HG03064 (cell line): ENCODE measurements around the gene METTL4.
"Not testable (repeated sequence)": the region's sequence is repeated elsewhere in the genome, so short reads cannot be mapped to it uniquely, and the experiment has no call there.

Source experiments
- ATAC-seq: cut with Tn5 transposase; IDR thresholded peaks from one replicate; pipeline ENCODE4 v1.9.1; 2021; ENCODE audit warnings: low read depth; ENCODE audit not compliant: unreplicated experiment

Gene METTL4

DNA sequence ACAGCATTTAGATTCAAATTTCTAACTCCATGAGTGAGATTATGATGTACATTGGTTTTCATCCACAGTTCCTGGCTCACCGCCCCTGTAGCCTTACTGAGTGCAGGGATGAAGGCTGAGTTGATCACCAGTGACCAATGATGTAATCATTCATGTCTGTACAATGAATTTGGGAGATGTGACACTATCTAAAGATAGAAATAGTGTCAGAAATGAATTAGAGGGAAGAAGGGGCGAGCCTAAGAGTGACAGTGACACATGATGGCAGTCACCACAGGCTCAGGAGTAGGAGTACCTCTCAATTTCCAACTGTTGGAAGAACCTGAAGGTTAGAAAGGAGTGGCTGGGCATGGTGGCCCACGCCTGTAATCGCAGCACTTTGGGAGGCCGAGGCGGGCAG is 3.2 kb downstream of the METTL4 start:
- no peak for ATAC-seq

DNA sequence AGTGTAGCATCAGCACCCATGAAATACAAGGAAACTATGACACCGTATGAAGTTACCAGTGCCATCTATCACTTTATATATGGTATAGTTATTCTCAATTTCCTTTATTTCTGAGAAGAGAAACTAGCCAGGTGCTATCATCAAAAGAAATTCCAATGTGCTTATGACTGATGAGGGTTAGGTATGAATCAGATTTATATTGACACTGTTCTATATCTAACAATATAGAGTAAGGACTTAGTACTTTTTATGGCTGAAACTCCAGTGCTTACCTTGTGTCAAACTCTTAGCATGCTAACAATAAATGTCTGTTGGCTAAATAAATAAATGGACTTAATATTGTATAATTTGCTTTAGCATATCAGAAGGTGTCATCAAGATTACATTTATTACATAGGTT is 6.9 kb downstream of the METTL4 start:
- ATAC-seq, result no peak

GRCh38 chr18:2559249-2559648 is 12.1 kb downstream of the METTL4 start:
- no peak for ATAC-seq

- ATAC-seq, result no peak
These were observed 13.8 kb downstream of the METTL4 start for GRCh38 chr18:2557536-2557935.

DNA sequence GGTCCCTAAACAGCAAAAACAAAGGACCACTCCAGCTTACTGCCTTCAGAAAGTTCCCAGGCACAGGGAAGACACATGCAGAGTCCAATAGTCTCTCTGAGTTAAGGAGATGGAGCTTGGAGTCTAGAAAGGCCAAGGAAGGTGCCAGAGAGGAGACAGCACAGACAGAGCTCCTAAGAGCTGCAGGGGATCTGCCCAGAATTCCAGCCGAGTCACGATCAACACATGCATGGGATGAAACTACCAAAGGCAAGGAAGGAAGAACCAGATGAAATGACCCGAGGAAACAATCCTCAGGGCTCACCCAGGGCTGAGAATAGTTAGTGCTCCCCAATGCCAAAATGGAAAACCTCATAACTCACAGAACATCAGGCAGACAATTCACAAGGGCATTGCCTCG is 15.4 kb downstream of the METTL4 start:
- ATAC-seq, result no peak

- ATAC-seq, result no peak
These were observed 16.6 kb downstream of the METTL4 start for GRCh38 chr18:2554696-2555095.

- ATAC-seq, result no peak
These were observed 19.9 kb downstream of the METTL4 start for GRCh38 chr18:2551425-2551824.

GRCh38 chr18:2549462-2549861 is 21.8 kb downstream of the METTL4 start:
- no peak for ATAC-seq

- ATAC-seq, result no peak
These were observed 23.7 kb downstream of the METTL4 start for GRCh38 chr18:2547477-2548087.

- no peak for ATAC-seq
These were observed 26.1 kb downstream of the METTL4 start for GRCh38 chr18:2545155-2545554.

DNA sequence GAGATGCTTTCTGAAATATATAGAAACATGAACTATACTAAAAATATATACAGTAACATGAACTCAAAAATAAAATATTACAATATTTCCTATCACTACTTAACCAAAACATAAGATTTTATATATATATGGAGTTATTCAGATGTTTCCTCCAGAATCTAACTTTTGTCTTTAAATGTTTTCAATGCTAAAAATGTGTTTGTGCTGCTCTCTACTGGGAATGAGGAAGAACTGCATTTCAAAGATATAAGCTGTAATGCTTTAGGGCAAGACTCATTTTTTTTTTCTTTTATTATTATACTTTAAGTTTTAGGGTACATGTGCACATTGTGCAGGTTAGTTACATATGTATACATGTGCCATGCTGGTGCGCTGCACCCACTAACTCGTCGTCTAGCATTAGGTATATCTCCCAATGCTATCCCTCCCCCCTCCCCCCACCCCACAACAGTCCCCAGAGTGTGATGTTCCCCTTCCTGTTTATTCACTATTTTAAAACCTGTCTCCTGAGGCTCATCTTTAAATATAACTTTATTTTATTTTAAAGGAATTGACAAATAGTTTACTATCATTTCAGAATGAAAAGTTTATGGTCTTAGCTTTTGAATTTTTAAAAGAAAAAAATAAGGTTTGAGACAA is 29.3 kb downstream of the METTL4 start:
- not testable (repeated sequence) for ATAC-seq

- no peak for ATAC-seq
These were observed 30.7 kb downstream of the METTL4 start for GRCh38 chr18:2540575-2540974.

- ATAC-seq, result no peak
These were observed 32.5 kb downstream of the METTL4 start for GRCh38 chr18:2538844-2539243.

DNA sequence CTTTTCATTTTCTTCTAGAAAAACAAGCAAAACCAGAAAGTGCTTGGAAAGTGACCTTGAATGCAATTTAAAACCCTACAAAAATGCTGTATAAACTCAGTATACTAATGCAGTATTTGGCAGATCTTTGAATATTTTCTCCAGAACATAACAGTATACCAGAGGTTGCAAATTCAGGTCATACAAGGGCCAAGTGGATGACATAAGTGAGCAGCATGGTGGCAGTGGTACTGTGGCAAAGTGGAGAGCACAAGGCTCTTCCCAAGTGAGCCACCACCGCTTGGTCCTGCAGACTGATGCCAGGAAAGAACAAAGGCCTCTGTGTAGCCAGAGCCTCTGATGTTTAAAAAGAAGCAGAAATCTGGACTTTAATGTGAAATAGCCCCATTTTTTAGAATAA is 33.1 kb downstream of the METTL4 start:
- ATAC-seq, result no peak

DNA sequence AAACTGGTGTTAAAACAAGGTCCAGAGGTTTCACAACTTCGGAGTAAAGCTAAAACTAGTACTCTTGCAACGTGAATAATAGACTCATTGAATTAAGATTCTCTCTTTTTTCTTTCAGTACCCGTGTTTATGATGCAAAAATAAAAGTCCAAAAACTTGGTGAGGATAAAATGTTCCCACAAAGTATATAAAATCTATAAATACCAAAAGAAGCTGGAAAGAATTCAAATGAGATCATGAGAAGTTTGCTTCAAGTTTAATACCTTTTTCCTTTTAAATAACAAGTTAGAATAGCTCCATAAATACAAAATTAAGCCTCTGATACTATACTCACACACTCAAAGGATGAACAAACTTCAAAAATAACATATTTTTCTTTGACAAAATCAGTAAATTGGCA is 34.0 kb downstream of the METTL4 start:
- ATAC-seq, result no peak

DNA sequence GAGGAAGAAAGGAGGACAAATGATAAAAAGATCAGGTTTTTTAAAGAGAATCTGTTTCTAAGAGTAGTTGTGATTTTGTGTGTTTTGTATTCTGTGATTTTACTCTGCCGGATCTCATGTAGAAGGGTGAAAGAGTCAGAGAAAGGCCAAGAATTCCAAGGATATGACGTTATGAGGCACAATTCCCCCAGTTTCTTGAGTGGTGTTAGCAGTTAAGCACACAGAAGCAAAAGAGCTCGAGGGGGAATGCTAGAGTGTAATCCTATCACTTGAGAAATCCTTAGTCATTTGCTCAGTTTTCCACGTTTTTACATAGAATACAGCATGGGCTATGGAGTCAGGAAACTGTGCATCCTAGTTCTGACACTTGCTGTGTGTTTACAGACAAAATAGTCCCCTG is 34.8 kb downstream of the METTL4 start:
- ATAC-seq, result no peak

- ATAC-seq, result no peak
These were observed 35.2 kb downstream of the METTL4 start for GRCh38 chr18:2536063-2536462.

DNA sequence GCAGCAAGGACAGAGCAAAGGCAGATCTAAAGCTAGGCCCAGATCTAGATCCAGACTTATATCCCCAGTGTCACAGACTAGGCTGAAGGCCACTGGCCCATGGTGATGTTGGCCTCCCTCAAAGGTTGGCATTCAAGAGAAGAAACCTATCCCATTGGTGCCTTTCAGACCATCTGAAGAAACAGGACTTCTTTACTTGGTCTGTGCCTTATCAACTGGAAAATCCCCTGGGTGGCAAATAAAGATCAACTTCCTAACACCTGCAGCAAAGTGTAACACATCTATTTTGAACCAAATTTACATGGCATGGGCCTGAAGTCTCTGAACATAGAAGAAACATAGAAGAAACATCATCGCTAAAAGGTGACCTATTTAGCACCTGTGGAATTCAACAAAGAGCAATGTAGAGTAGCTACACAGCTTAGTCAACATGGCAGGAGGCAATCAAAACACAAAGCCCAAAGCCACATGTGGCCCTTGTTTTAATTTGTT is 35.8 kb downstream of the METTL4 start:
- ATAC-seq, result no peak

DNA sequence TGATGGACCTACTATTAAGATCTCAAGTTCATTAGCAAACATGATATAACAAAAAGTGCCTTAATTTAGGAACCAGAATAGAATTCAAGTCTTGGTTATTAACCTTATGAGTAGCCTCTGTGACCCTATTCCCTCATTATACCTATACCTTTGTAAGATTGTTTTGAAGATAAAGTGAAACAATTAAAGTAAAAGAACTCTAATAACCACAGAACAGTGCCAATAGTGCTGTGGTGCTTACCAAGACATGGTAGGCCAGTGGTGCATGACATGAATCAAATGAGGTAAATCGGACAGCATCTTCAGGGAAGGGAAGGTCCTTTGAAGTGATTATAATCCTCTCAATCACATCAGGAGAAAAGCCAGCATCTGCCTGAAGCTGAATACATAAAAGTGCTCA is 36.4 kb downstream of the METTL4 start:
- peak; percentile 47 for ATAC-seq

DNA sequence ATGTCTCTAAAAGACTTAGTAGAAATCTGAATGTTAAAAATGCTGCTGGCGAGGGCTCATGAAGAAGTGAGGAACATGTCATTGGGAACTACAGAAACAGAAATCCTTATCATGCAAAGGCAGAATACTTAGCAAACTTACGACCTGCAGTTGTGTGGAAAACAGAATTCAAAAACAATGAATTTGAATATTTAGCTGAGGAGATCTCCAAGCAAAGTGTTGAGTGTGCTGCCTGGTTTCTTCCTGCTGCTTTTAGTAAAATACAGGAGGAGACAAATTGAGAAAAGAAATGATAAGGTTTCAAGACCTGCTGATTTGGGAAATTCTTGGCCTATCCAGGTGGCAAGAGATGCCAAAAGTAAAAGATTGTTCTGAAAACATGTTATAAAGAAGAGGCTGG is 38.5 kb downstream of the METTL4 start:
- ATAC-seq, result no peak

GRCh38 chr18:2531751-2532150 is 39.6 kb downstream of the METTL4 start:
- no peak for ATAC-seq

- no peak for ATAC-seq
These were observed 42.2 kb downstream of the METTL4 start for GRCh38 chr18:2529154-2529553.
